NCI-H510A (cell line): Measurements from ENCODE around the gene CD300H.

Experiments
- DNase-seq: peaks from one replicate; lab custom pipeline; 2025; lab: John Stamatoyannopoulos, UW

The CD300H gene

GRCh38 chr17:74549343-74549742 is 18.0 kb downstream of the CD300H start:
- no peak for DNase-seq

GRCh38 chr17:74547736-74548135 is 19.6 kb downstream of the CD300H start:
- peak; percentile 32 for DNase-seq

GRCh38 chr17:74547264-74547663 is 20.0 kb downstream of the CD300H start:
- no peak for DNase-seq

- DNase-seq = no peak
Measured at GRCh38 chr17:74546586-74546985, 20.7 kb downstream of the CD300H start.

GRCh38 chr17:74545843-74546230 is 21.5 kb downstream of the CD300H start, which contains the start of gene CD300C:
CD300C (minus strand) TSS chr17:74546115; CDS start chr17:74545782, 333 bp downstream.
- DNase-seq = no peak

GRCh38 chr17:74544991-74545842 is 22.1 kb downstream of the CD300H start:
- no peak for DNase-seq

- no peak for DNase-seq
Measured at GRCh38 chr17:74543891-74544760, 23.2 kb downstream of the CD300H start.

GRCh38 chr17:74543406-74543805 is 23.9 kb downstream of the CD300H start:
- DNase-seq = no peak

- no peak for DNase-seq
Measured at GRCh38 chr17:74542727-74543383, 24.5 kb downstream of the CD300H start.

GRCh38 chr17:74542166-74542565 is 25.1 kb downstream of the CD300H start:
- no peak for DNase-seq

- DNase-seq = no peak
Measured at GRCh38 chr17:74541176-74542111, 25.9 kb downstream of the CD300H start.

- no peak for DNase-seq
Measured at GRCh38 chr17:74539281-74539820, 28.0 kb downstream of the CD300H start.

- DNase-seq = no peak
Measured at GRCh38 chr17:74536890-74537289, 30.4 kb downstream of the CD300H start.

GRCh38 chr17:74532115-74532514 is 35.2 kb downstream of the CD300H start:
- no peak for DNase-seq

GRCh38 chr17:74531231-74531761 is 36.0 kb downstream of the CD300H start, which contains the start of gene CD300LB:
CD300LB (minus strand) TSS chr17:74531475; CDS start chr17:74531350, 125 bp downstream.
- DNase-seq = no peak

- no peak for DNase-seq
Measured at GRCh38 chr17:74530831-74531150, 36.5 kb downstream of the CD300H start.

- no peak for DNase-seq
Measured at GRCh38 chr17:74529243-74529642, 38.1 kb downstream of the CD300H start.

- no peak for DNase-seq
Measured at GRCh38 chr17:74528491-74529199, 38.7 kb downstream of the CD300H start.

GRCh38 chr17:74527756-74528155 is 39.6 kb downstream of the CD300H start:
- DNase-seq = no peak

- DNase-seq = no peak
Measured at GRCh38 chr17:74527081-74527480, 40.2 kb downstream of the CD300H start.
